ENCODE results near the gene CTSW. TPM values are rescaled to one million over a fixed set of nuclear protein-coding genes. Genes with fewer than 3 reads are reported as not detected.
"Not testable (repeated sequence)": the region's sequence is repeated elsewhere in the genome, so short reads cannot be mapped to it uniquely, and the experiment has no call there.

The CTSW gene
- total RNA-seq, 2 donors from 2014 or later, result 0.99 to 2.7 TPM

DNA sequence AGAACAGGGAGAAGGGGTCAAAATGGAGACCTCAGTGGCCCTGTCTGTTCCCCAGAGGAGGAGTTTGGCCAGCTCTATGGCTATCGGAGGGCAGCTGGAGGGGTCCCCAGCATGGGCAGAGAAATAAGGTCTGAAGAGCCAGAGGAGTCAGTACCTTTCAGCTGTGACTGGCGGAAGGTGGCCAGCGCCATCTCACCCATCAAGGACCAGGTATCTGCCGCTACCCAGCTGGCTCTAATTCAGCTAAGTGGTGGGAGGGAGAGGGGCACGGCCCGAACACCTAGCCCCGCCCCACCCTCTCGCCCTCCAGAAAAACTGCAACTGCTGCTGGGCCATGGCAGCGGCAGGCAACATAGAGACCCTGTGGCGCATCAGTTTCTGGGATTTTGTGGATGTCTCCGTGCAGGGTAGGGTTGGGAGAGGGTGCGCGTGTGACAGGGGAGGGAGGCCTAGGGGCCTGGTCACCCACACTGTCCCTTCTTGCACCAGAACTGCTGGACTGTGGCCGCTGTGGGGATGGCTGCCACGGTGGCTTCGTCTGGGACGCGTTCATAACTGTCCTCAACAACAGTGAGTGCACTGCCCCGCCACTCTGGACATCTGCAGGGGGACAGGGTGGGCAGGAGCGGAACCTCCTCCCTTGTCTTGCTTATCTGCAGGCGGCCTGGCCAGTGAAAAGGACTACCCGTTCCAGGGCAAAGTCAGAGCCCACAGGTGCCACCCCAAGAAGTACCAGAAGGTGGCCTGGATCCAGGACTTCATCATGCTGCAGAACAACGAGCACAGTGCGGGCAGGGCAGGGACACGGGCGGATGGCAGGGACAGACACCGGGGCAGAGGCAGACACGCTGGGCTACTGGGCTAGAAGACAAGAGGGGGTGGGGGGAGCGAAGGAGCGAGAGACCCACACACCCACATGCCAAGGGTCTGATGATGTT lies 2.8 kb downstream of the CTSW start:
- DNase-seq (peak; percentile 28), ATAC-seq (no peak)
- intact Hi-C loops (cut with DNase I), result loop anchor here in 1 of 2 donors (5.0 to 10.0 kb wide), 2 partner anchors 82 to 105 kb away; partner anchors contain the start of gene SART1

DNA sequence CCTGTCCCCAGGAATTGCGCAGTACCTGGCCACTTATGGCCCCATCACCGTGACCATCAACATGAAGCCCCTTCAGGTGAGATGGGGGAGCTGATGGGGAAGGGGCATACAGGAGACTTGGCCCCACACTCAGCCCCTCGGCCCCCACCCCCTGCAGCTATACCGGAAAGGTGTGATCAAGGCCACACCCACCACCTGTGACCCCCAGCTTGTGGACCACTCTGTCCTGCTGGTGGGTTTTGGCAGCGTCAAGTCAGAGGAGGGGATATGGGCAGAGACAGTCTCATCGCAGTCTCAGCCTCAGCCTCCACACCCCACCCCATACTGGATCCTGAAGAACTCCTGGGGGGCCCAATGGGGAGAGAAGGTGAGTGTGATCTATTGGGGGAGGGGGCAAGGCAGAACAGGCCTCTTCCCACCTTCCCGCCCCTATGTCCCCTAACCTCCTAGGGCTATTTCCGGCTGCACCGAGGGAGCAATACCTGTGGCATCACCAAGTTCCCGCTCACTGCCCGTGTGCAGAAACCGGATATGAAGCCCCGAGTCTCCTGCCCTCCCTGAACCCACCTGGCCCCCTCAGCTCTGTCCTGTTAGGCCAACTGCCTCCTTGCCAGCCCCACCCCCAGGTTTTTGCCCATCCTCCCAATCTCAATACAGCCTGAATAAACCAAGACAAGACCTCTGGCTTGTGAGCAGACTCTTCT lies 3.6 kb downstream of the CTSW start:
- DNase-seq (peak; percentile 21), ATAC-seq (no peak)
- intact Hi-C loops (cut with DNase I), result loop anchor here in 1 of 2 donors (5.0 to 10.0 kb wide), 2 partner anchors 82 to 104 kb away; partner anchors contain the start of gene SART1

DNA sequence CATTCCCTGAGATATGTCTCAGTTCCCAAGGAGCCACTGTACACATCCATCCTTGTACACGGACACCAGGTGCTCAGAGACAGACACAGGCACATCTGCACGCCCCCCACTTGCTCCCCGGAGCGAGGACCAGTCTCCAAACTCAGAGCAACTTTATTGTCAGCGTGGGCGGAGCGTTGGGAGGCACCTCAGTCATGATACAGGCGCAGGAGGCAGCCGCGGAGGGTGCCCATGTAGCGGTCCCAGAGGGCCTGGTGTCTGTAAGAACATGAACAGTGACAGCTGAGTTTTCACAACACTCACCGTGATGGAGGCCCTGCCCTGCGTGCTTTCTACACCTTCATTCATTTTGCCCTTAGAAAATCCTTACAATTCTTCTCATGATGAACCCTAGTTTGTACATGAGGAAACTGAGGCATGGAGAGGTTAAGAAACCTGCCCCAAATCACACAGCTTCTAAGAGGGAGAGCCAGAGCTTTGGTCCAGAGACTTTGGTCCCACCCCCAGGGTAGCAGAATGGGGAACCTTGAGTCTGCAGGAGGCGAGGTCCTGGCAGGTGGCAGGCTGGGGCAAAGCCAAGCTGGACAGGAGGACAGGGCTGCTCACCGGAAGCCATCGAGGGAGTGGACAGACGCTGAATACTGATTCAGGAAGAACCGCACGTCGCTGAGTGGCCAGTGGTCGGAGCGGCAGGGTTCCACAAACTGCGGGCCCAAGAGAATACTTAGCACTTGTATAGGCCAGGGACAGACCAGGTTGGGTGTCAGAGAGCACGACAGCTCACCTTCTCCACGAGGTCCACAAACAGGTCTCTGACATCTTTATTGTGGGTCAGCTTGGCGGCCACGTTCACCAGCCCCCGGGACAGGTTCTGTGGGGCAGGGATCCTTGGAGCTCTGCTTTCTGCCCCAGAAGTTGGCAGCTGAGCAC lies 4.4 kb downstream of the CTSW start:
- ATAC-seq, result no peak
- DNase-seq, result peak; percentile 20
- intact Hi-C loops (cut with DNase I), result loop anchor here (2.0 to 10.0 kb wide), 3 partner anchors 81 to 105 kb away; partner anchors contain the start of gene SART1 (in 1 of the 2)

DNA sequence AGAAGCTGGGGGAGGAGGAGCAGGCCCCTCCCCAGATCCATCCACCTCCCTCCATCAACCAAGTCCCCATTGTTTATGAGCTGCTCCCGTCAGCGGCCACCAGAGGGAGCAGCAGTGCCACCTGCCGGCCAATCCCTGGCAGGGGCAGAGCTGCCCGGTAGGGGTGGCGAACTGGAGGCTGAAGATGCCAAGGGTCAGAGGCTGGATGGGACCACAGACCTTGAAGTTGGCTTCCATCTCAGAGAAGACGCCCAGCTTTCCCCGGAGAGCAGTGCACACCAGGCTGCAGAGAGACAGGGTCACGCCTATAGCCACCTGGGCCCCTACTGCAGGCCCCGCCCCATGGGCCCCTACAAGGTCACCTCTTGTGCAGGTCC lies 5.1 kb downstream of the CTSW start:
- intact Hi-C loops (cut with DNase I), result loop anchor here (2.0 to 10.0 kb wide), 3 partner anchors 80 to 104 kb away; partner anchors contain the start of gene SART1 (in 1 of the 2)
- ATAC-seq (peak; percentile 12 to 18), DNase-seq (peak; percentile 79)

DNA sequence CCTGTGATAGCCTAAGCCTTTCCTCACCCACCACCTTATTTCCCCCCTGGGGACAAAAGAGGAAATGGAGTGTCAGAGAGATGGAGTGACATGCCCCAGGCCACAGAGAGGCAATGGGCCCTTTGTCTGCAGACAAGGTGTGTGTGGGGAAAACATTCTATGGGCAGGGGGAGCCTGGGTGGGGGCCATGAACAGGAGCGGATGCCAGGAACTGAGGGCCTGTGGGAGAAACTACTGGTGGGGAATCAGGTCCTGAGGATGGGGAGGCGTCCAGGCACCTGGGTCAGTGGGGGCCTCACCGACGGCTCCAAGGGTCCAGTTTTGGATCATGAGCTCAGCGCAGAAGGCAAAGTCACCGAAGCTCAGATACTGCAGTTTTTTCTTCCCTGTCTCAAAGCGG lies 5.6 kb downstream of the CTSW start:
- no peak for ATAC-seq
- intact Hi-C loops (cut with DNase I), result loop anchor here (2.0 to 10.0 kb wide), 2 partner anchors 80 to 104 kb away; partner anchors contain the start of gene SART1 (in 1 of the 2)
- no peak for DNase-seq

DNA sequence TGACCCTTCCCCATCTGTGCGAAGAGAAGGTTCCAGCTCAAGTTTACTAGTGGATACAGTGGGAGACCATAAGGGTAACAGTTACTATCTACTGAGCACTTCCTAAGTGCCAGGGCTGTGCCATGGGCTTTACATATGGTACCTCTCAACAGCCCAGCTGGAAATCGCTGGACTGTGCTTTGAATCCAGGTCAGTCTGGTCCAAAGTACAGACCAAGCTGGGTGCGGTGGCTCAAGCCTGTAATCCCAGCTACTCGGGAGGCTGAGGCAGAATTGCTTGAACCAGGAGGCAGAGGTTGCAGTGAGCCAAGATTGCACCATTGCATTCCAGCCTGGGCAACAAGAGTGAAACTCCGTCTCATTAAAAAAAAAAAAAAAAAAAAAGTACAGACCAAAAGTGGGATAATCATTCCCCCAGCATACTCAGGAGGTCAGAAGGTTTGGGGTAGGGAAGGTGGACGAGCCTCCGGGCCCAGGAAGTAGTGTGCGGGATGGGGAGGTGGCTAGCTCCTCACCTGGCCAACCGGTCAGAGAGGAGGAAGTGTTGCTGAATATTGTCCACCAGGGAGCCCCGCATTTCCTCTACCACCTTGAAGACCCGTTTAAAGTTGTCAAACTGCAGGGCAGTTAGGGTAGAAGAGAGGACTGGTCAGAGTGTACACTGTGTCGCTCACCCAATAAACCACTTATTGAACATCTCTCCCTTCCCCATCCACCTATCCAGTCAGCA lies 6.3 kb downstream of the CTSW start:
- no peak for ATAC-seq
- DNase-seq, result no peak
- intact Hi-C loops (cut with DNase I), result loop anchor here (2.0 to 10.0 kb wide), 2 partner anchors 79 to 103 kb away; partner anchors contain the start of gene SART1 (in 1 of the 2)

DNA sequence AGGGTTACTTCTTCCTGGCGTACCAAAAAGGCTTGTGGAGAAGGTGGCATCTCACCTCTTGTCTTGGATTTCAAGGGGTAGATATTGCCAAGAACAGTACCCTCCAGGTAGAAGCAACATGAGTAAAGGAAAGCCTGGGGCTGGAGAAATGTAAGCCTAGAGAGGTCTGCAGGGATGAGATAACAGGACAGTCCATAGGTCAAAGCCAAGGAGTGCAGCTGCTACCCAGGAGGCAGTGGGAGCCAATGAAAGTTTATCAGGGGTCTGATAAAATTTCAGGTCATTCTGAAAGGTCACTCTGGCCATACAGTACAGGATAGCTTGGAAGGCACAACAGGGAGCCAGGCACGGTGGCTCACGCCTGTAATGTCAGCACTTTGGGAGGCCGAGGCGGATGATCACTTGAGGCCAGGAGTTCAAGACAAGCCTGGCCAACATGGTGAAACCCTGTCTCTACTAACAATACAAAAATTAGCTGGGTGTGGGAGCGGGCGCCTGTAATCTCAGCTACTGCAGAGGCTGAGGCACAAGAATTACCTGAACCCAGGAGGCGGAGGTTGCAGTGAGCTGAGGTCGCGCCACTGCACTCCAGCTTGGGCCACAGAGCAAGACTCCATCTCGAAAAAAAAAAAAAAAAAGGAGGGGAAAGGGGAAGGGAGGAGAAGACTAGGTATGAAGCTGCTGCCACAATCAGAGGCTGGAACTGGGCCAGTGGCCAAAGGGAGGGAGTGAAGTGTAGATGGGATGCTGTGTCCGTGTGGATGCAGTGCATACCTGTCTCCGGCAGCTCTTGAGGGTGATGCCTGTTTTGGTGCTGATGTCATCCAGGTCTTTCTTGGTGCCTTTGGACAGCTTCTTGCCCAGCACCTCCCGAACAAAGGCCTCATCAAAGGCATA lies 7.4 kb downstream of the CTSW start:
- ATAC-seq, result no peak
- no peak for DNase-seq
- intact Hi-C loops (cut with DNase I), result loop anchor here in 1 of 2 donors (10.0 kb wide), 1 partner anchor 78 kb away; the partner anchor contains the start of gene SART1

DNA sequence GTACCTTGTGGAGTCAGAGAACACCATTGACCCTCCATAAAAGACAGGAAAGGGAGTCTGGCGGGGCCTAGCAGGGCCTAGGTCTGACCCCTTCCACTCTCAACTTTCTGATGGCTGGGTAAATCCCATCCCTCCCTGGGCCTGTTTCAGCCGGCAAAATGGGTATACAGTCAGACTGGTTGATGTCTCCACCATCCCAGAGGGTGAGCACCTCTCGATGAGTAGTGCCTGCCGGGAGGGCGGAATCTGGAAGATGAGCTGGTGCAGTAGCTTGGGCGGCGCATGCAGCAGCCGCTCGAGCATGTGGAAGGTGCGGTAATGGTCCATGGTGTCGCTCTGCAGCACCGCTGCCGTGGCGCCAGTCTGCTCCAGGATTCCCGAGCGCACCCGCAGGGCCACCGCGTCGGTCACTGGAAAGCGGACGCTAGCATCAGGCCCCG lies 8.1 kb downstream of the CTSW start:
- no peak for ATAC-seq
- DNase-seq, result no peak
- intact Hi-C loops (cut with DNase I), result loop anchor here (1.0 to 10.0 kb wide), 2 partner anchors 74 to 77 kb away; partner anchors contain the start of gene SART1 (in 2 of the 2)

DNA sequence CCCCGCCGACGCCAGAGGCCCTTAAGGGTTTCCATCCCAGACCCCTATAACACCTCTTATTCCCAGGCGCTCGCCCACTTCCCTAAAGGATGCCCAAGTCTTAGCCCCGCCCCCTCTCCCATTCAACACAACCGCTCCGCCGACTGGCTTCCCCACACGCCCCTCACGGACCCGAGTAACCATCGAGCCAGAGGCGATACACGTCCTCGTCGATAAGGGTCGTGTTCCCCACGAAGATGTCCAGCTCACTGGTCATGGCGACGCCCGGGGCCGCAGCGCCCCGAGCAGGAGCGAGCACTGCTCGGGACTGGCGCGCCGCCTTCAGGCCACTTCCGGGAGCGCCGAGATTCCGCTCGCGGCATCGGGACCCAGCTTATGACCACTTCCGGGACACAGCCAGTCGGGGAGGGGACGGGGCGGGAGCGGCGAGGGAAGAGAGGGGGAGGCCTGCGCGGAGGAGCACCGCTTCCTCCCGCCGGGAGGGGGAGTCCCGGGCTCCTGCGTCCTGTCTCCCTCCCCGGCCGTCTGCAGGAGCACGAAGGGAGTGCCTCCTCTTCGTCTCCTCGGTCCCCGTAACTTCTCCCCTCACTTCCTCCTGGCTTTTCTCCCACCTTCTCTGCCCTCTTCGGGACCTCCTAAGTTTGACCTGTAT lies 8.7 kb downstream of the CTSW start, which contains the start of gene FIBP:
TSS of gene FIBP (minus strand) at position 309 of the 652 bp plus-strand sequence. CDS start at position 256, 53 bp downstream.
- intact Hi-C loops (cut with DNase I), result loop anchor here (1.0 to 10.0 kb wide), 2 partner anchors 73 to 77 kb away; partner anchors contain the start of gene SART1 (in 2 of the 2)
- ATAC-seq (peak; percentile 82 to 84), DNase-seq (peak; percentile 97)

DNA sequence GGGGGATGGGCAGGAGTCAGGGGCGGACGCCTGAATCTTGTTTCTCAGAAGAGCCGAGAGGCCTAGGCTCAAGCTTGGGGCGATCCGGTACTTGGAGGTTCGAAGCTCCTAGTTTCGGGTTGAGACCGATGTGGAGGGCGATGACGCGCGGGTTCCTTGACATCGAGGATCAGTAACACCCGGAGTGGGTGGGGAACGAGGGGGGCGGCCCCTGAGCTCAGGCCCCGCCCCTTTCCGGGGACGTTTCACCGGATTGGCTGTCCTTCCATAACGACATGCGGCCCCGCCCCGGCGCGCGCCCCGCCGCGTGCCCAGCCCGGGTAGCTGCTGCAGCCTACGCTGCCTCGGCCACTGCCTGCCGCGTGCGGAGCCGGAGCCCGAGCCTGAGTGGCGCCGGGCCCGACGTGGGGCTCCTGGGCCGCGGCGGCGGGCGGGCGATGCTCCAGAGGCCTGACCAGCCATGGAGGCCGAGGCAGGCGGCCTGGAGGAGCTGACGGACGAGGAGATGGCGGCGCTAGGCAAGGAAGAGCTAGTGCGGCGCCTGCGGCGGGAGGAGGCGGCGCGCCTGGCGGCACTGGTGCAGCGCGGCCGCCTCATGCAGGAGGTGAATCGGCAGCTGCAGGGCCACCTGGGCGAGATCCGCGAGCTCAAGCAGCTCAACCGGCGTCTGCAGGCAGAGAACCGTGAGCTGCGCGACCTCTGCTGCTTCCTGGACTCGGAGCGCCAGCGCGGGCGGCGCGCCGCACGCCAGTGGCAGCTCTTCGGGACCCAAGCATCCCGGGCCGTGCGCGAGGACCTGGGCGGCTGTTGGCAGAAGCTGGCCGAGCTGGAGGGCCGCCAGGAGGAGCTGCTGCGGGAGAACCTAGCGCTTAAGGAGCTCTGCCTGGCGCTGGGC lies 10.9 kb downstream of the CTSW start, which contains the start of gene CCDC85B:
TSS of gene CCDC85B (plus strand) at position 350 of the 895 bp plus-strand sequence. CDS start at position 461, 111 bp downstream.
- intact Hi-C loops (cut with DNase I), result loop anchor here in 1 of 2 donors (2.0 kb wide), 1 partner anchor 26 kb away; no protein-coding TSS in a partner anchor
- DNase-seq (peak; percentile 99), ATAC-seq (peak; percentile 81 to 82)

DNA sequence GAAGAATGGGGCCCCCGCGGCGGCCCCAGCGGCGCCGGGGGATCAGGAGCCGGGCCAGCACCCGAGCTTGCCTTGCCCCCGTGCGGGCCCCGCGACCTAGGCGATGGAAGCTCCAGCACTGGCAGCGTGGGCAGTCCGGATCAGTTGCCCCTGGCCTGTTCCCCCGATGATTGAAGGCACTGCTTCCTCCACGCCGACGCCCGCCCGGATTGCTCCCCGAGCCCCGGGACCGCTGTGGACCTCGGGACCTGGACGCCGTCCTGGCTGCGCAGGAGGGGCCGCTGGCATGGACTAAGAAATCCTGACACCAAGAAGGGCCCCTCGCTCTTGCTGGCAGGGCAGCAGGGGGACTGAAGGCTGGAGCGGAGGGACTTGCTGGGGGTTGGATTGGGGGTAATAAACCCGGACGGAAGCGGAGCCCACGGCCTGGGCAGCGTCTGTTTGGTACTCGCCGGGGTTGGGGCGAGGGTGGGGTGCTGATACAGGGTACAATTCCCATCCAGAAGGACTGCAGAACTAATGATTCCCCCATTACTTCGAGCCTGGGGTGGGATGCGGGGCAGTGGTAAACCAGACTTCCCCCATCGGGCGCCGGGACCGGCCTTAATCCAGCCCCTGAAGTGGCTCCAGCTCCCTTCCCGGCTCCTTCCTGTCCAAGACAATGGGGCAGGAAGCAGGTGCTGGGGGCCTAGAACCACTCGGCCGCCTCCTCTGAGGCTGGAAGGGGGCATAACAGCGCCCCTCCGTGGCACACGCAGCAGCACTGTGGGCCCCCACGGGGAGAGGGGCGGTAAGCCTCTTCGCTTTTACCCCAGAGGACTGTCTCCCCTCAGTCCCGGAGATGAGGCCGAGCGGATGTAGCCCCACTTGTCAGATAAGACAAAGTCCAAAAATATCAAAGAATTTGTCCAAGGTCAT lies 11.8 kb downstream of the CTSW start:
- intact Hi-C loops (cut with DNase I), result loop anchor here in 1 of 2 donors (2.0 kb wide), 1 partner anchor 25 kb away; no protein-coding TSS in a partner anchor
- ATAC-seq, result peak; percentile 1

DNA sequence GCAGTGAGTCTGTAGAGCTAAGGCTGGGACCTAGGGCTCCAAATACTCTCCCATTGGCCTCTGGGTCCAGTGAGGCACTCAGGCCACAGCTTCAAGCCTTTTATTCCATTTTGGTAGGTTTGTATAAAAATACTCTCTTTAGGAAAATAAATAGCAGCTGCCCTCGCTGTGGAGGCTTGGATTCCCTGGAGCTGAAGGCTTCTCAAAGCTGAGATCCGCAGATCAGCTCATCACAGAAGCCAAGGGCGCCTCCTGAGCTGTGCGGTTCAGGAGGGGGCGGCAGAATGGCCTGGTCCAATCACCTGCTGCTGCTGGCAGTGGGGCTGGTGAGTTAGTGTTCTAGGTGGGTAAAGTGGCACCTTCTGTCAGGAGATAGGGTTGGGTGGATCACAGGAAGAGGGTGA lies 12.5 kb downstream of the CTSW start:
- ATAC-seq; DNase-seq; intact Hi-C loops (cut with DNase I): not testable (repeated sequence)

More for the DNA sequence above, 11.8 kb downstream of the CTSW start:
- DNase-seq, result peak; percentile 82

DNA sequence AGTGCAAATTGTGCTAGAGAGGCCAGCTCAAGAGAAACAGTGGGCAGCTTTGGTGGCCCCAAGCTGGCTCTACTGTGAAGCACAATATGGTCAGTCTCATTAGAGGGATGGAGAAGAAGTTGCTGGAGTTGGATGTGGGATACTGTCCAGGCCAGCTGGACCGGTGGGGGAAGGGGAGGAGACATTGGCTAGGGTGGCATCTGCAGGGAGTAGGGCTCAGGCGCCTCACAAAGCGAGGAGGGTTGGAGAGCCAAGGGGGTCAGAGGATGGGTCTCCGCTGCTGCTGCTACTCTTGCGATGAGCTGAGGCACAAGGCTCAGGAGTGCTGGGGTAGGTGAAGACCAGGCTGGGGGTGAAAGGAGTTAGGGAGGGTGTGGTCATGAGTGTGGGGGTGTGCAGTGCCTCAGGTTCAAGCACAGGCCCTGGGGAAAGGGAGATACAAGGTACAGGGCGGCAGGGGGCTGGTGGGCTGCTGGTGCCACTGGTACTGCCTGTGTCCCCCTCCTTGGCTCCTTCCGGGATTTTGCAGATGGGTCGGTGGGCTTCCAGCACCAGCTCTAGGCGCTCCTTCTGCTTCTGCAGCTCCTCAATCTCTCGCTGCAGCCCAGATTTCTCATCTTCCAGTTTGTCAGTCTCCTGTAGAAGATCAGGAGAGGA lies 13.2 kb downstream of the CTSW start:
- intact Hi-C loops (cut with DNase I), result no loop called here
- ATAC-seq, result no peak
- no peak for DNase-seq
